ENCODE results near the gene MAST4.

Gene MAST4

DNA sequence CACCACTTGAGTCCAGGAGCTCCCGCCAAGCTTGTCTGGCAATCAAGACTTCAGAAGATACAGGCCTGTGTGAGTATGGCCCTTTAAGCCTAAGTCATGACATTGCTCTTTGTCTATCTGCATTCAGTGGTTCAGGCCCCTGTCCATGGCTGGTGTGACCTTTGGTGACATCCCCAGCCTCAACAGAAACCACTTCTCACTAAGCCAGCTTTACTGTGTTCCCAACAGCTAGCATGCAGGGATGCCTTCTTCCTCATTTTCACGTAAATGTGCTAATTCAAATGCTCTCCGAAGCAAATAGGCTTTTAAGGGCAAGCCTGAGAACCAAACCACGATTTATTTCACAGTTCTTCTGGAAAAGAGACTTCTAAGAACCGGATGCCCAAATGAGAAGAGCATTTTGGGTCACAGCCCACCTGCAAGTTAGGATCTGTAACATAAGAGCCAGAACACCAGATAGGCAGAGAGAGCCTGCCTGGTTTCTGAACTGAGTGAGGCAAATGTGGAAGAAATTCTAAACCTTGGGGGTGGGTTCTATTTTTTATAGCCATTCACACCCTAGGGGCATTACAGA lies 585.5 kb downstream of the MAST4 start:
- H3K4me3 ChIP-seq (ENCODE audit: low read depth, low read length), result no peak overlapping the region
- peaks cover 6% of the 10 kb centered on the region for H3K4me1 ChIP-seq (ENCODE audit: control insufficient read depth, insufficient read depth, low read length)
- TF ChIP-seq ZNF350 (tag by site-specific recombination; IDR thresholded peaks at IDR 0.05) (no peak), ZNF112 (tag by site-specific recombination; IDR thresholded peaks at IDR 0.05) (no peak)
- TF ChIP-seq, protein P1, sequence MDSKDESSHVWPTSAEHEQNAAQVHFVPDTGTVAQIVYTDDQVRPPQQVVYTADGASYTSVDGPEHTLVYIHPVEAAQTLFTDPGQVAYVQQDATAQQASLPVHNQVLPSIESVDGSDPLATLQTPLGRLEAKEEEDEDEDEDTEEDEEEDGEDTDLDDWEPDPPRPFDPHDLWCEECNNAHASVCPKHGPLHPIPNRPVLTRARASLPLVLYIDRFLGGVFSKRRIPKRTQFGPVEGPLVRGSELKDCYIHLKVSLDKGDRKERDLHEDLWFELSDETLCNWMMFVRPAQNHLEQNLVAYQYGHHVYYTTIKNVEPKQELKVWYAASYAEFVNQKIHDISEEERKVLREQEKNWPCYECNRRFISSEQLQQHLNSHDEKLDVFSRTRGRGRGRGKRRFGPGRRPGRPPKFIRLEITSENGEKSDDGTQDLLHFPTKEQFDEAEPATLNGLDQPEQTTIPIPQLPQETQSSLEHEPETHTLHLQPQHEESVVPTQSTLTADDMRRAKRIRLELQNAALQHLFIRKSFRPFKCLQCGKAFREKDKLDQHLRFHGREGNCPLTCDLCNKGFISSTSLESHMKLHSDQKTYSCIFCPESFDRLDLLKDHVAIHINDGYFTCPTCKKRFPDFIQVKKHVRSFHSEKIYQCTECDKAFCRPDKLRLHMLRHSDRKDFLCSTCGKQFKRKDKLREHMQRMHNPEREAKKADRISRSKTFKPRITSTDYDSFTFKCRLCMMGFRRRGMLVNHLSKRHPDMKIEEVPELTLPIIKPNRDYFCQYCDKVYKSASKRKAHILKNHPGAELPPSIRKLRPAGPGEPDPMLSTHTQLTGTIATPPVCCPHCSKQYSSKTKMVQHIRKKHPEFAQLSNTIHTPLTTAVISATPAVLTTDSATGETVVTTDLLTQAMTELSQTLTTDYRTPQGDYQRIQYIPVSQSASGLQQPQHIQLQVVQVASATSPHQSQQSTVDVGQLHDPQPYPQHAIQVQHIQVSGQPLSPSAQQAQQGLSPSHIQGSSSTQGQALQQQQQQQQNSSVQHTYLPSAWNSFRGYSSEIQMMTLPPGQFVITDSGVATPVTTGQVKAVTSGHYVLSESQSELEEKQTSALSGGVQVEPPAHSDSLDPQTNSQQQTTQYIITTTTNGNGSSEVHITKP (tag by site-specific recombination; IDR thresholded peaks at IDR 0.05), result no peak
- ChIA-PET POLR2A (no interaction called here), CTCF (no interaction called here)
- H3K27ac ChIP-seq (ENCODE audit: extremely low read depth, low read depth, low read length), result no peak overlapping the region
- no peaks in the 10 kb centered on the region for H3K36me3 ChIP-seq (ENCODE audit: control insufficient read depth in 2 of 2, insufficient read depth in 1 of 2, low read length in 2 of 2)
- H3K9me3 ChIP-seq (ENCODE audit: control insufficient read depth, insufficient read depth, low read depth, low read length), result no peaks in the 10 kb centered on the region

DNA sequence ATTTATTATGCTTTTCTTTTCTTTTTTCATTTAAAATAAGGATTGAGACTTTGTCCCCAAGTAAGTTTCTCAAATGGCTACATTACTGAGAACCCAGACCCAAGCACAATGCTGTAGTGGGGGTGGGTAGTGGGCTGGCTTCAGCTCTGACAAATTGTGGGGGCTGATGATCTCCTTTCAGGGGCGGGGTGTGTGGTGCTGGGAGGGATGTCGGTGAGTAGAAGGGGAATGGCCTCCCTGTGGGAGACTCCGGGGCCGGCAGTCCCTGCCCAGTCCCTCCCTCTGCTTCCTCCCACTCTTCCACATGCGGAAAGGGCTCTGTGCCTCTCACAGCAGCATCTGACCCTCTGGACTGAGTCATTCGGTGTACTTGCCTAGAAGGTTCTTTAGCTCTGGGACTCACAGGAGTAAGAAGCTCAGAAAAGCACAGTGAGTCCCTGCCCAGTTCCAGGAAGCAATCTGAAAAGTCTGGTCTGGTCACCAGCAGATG lies 586.2 kb downstream of the MAST4 start:
- Histone ChIP-seq H3K9me3 (ENCODE audit: control insufficient read depth, insufficient read depth, low read depth, low read length) (no peaks in the 10 kb centered on the region), H3K36me3 (ENCODE audit: control insufficient read depth in 2 of 2, insufficient read depth in 1 of 2, low read length in 2 of 2) (no peaks in the 10 kb centered on the region), H3K27ac (ENCODE audit: extremely low read depth, low read depth, low read length) (no peak overlapping the region), H3K4me1 (ENCODE audit: control insufficient read depth, insufficient read depth, low read length) (peaks cover 6% of the 10 kb centered on the region), H3K4me3 (ENCODE audit: low read depth, low read length) (no peak overlapping the region)
- TF ChIP-seq ZFHX2 (tag by site-specific recombination; conservative IDR thresholded peaks at IDR 0.05) (peak; percentile 95), KLF7 (tag by site-specific recombination; IDR thresholded peaks at IDR 0.05; ENCODE audit: borderline replicate concordance) (no peak), ZNF341 (tag by site-specific recombination; IDR thresholded peaks at IDR 0.05; ENCODE audit: low read depth) (peak; percentile 59), EGR2 (tag by site-specific recombination; IDR thresholded peaks at IDR 0.05; ENCODE audit: low read depth) (peak; percentile 93)
- TF ChIP-seq, protein P2, sequence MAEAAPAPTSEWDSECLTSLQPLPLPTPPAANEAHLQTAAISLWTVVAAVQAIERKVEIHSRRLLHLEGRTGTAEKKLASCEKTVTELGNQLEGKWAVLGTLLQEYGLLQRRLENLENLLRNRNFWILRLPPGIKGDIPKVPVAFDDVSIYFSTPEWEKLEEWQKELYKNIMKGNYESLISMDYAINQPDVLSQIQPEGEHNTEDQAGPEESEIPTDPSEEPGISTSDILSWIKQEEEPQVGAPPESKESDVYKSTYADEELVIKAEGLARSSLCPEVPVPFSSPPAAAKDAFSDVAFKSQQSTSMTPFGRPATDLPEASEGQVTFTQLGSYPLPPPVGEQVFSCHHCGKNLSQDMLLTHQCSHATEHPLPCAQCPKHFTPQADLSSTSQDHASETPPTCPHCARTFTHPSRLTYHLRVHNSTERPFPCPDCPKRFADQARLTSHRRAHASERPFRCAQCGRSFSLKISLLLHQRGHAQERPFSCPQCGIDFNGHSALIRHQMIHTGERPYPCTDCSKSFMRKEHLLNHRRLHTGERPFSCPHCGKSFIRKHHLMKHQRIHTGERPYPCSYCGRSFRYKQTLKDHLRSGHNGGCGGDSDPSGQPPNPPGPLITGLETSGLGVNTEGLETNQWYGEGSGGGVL (tag by site-specific recombination; IDR thresholded peaks at IDR 0.05), result peak; percentile 41; the same call in 1 of the 2 replicates
- CTCF ChIA-PET, result interaction anchor here (0.7 kb wide), 1 partner anchor 1064 kb away, joined by 3 read pairs; no protein-coding TSS in a partner anchor
- POLR2A ChIA-PET, result no interaction called here

DNA sequence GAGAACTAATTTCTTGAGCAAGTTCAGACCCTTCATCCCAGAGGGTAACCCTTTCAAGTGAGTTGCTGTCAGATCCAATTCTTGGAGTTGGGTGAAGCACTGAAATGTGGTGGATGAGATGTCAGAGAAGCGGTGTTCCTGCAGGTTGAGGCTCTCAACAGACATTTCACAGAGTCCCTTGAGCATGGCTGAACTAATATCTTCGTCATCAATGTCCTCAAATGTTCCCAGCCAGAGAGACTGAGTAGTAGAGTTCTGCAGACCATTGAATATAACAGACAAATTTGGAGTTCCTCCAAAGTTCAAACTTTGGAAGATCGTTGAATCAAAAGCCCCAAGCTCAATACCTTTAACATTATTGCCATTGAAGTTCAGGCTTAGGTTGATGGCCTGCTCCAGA lies 587.7 kb downstream of the MAST4 start:
- ChIA-PET POLR2A (no interaction called here), CTCF (no interaction called here)
- no peak for TF ChIP-seq ZNF768 (tag by site-specific recombination; IDR thresholded peaks at IDR 0.05)
- TF ChIP-seq ZNF585B (tag by site-specific recombination; IDR thresholded peaks at IDR 0.05), result no peak
- TF ChIP-seq, protein P3, sequence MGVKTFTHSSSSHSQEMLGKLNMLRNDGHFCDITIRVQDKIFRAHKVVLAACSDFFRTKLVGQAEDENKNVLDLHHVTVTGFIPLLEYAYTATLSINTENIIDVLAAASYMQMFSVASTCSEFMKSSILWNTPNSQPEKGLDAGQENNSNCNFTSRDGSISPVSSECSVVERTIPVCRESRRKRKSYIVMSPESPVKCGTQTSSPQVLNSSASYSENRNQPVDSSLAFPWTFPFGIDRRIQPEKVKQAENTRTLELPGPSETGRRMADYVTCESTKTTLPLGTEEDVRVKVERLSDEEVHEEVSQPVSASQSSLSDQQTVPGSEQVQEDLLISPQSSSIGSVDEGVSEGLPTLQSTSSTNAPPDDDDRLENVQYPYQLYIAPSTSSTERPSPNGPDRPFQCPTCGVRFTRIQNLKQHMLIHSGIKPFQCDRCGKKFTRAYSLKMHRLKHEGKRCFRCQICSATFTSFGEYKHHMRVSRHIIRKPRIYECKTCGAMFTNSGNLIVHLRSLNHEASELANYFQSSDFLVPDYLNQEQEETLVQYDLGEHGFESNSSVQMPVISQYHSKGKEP (tag by site-specific recombination; IDR thresholded peaks at IDR 0.05), result no peak
- TF ChIP-seq ZNF157 (tag by site-specific recombination; IDR thresholded peaks at IDR 0.05), result no peak
- TF ChIP-seq, protein P1 (tag by site-specific recombination; IDR thresholded peaks at IDR 0.05), result no peak
- TF ChIP-seq, protein P4, sequence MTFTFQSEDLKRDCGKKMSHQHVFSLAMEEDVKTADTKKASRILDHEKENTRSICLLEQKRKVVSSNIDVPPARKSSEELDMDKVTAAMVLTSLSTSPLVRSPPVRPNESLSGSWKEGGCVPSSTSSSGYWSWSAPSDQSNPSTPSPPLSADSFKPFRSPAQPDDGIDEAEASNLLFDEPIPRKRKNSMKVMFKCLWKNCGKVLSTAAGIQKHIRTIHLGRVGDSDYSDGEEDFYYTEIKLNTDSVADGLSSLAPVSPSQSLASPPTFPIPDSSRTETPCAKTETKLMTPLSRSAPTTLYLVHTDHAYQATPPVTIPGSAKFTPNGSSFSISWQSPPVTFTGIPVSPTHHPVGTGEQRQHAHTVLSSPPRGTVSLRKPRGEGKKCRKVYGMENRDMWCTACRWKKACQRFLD (tag by site-specific recombination; IDR thresholded peaks at IDR 0.05), result no peak
- no peak for TF ChIP-seq ZNF792 (tag by site-specific recombination; IDR thresholded peaks at IDR 0.05)
- TF ChIP-seq ZNF133 (tag by site-specific recombination; IDR thresholded peaks at IDR 0.05), result no peak
- TF ChIP-seq ZSCAN16 (tag by site-specific recombination; IDR thresholded peaks at IDR 0.05), result no peak
- TF ChIP-seq OVOL3 (tag by site-specific recombination; IDR thresholded peaks at IDR 0.05), result no peak
- TF ChIP-seq ZNF530 (tag by site-specific recombination; IDR thresholded peaks at IDR 0.05; ENCODE audit: low read depth), result no peak
- H3K4me3 ChIP-seq (ENCODE audit: low read depth, low read length), result no peak overlapping the region
- H3K9me3 ChIP-seq (ENCODE audit: control insufficient read depth, insufficient read depth, low read depth, low read length), result no peaks in the 10 kb centered on the region
- H3K4me1 ChIP-seq (ENCODE audit: control insufficient read depth, insufficient read depth, low read length), result peaks cover 6% of the 10 kb centered on the region
- H3K36me3 ChIP-seq (ENCODE audit: control insufficient read depth in 2 of 2, insufficient read depth in 1 of 2, low read length in 2 of 2), result no peaks in the 10 kb centered on the region
- no peak overlapping the region for H3K27ac ChIP-seq (ENCODE audit: extremely low read depth, low read depth, low read length)
